B cell (primary cell): ENCODE data around the gene LENG8. TPM values are rescaled to one million over a fixed set of nuclear protein-coding genes. Genes with fewer than 3 reads are reported as not detected.
A peak's percentile ranks its signal among the peaks of the same experiment; 100 is the strongest.

Experiments used
- ATAC-seq: fragments of 200-7000 bp; cut with Tn5 transposase; one replicate; pipeline ENCODE4 v1.10.0; 2021; ENCODE audit warnings: low read depth, mild to moderate bottlenecking, moderate number of reproducible peaks, moderate library complexity
- CTCF ChIA-PET: fragments of 350-600 bp; sonication (Branson Sonifier 250); formaldehyde crosslinking; loops from one replicate; lab custom pipeline; 2021; ENCODE audit warnings: antibody characterized with exemption, inconsistent platforms; lab: Charles Lee
- POLR2A ChIA-PET: fragments of 350-600 bp; sonication (Branson Sonifier 250); formaldehyde crosslinking; loops from one replicate; lab custom pipeline; 2021; ENCODE audit warnings: antibody characterized with exemption; lab: Charles Lee
- DNase-seq: peaks from one replicate; pipeline ENCODE4 v3.0.0; 2013
- H2AFZ ChIP-seq: 2 replicates; pipeline ENCODE4 v1.6.1; 2012; ENCODE audit warnings: mild to moderate bottlenecking, low read depth, low read length; ENCODE audit not compliant: insufficient read depth, poor library complexity, severe bottlenecking
- H3K27ac ChIP-seq, 2 donors: 1 replicate in 1 of 2; 2 replicates in 1 of 2; pipeline ENCODE4 v1.5.1; 2012 to 2013; ENCODE audit warnings: low read length in 2 of 2, mild to moderate bottlenecking in 2 of 2, moderate library complexity in 1 of 2
- H3K27me3 ChIP-seq, 4 experiments: fragments of 200-600 bp in 1 of 4; sonication (generic) in 1 of 4; replicated peaks in 1 of 4; 1 replicate in 2 of 4; 2 replicates in 2 of 4; pipeline versions ENCODE4 v1.6.1 to v1.7.0; 2013 to 2016; ENCODE audit warnings: low read length in 3 of 4, mild to moderate bottlenecking in 2 of 4, mixed read lengths in 1 of 4, moderate library complexity in 1 of 4; ENCODE audit not compliant: insufficient read depth in 4 of 4, control insufficient read depth in 3 of 4; ENCODE audit errors: control extremely low read depth in 1 of 4
- H3K36me3 ChIP-seq, 2 experiments: replicated peaks in 1 of 2; 1 replicate in 1 of 2; 2 replicates in 1 of 2; pipeline versions ENCODE4 v1.6.1 to v1.7.1; 2013; ENCODE audit warnings: low read length in 1 of 2; ENCODE audit not compliant: insufficient read depth in 2 of 2, control insufficient read depth in 1 of 2; ENCODE audit errors: control extremely low read depth in 1 of 2, extremely low read depth in 1 of 2
- H3K4me1 ChIP-seq, 2 donors: fragments of 200-600 bp in 1 of 2; sonication (generic) in 1 of 2; 1 replicate in 1 of 2; 2 replicates in 1 of 2; pipeline versions ENCODE4 v1.5.1 to v1.6.1; 2013 to 2017; ENCODE audit warnings: low read length in 2 of 2; ENCODE audit not compliant: control insufficient read depth in 2 of 2, insufficient read depth in 2 of 2
- H3K4me2 ChIP-seq: replicated peaks from 2 replicates; pipeline ENCODE3; 2012; ENCODE audit warnings: mild to moderate bottlenecking, low read depth, low read length; ENCODE audit not compliant: poor library complexity, severe bottlenecking
- H3K4me3 ChIP-seq, 5 experiments: fragments of 200-600 bp in 1 of 5; sonication (generic) in 1 of 5; 1 replicate in 3 of 5; 2 replicates in 2 of 5; pipeline versions ENCODE4 v1.5.1 to v1.7.0; 2011 to 2016; ENCODE audit warnings: low read length in 4 of 5, mild to moderate bottlenecking in 4 of 5, low read depth in 2 of 5, control low read depth in 1 of 5, moderate library complexity in 1 of 5; ENCODE audit not compliant: insufficient read depth in 1 of 5; ENCODE audit errors: control extremely low read depth in 1 of 5, extremely low read depth in 1 of 5
- H3K79me2 ChIP-seq: fragments of 200-600 bp; sonication (generic); one replicate; pipeline ENCODE4 v1.6.0; 2016; ENCODE audit warnings: low read length; ENCODE audit not compliant: control insufficient read depth, insufficient read depth
- H3K9ac ChIP-seq: fragments of 200-600 bp; sonication (generic); 2 replicates; pipeline ENCODE4 v1.6.1; 2017; ENCODE audit warnings: mild to moderate bottlenecking, low read length, moderate library complexity
- H3K9me3 ChIP-seq, 3 donors: one replicate each; pipeline versions ENCODE4 v1.6.1 to v1.7.1; 2013; ENCODE audit warnings: low read length in 2 of 3; ENCODE audit not compliant: control insufficient read depth in 2 of 3, insufficient read depth in 1 of 3; ENCODE audit errors: control extremely low read depth in 1 of 3
- H4K20me1 ChIP-seq: 2 replicates; pipeline ENCODE4 v1.6.0; 2012; ENCODE audit warnings: mild to moderate bottlenecking, low read length; ENCODE audit not compliant: insufficient read depth, control insufficient read depth, poor library complexity, severe bottlenecking
- H3K27ac Mint-ChIP-seq: one replicate; pipeline ENCODE4 v1.8.0; 2021; ENCODE audit warnings: mixed read lengths
- H3K27me3 Mint-ChIP-seq: one replicate; pipeline ENCODE4 v1.8.0; 2021; ENCODE audit warnings: mixed read lengths
- H3K4me1 Mint-ChIP-seq: one replicate; pipeline ENCODE4 v1.8.0; 2021; ENCODE audit warnings: mixed read lengths
- H3K4me3 Mint-ChIP-seq: one replicate; pipeline ENCODE4 v1.8.0; 2021; ENCODE audit warnings: mixed read lengths
- H3K9me3 Mint-ChIP-seq: one replicate; pipeline ENCODE4 v1.8.0; 2022; ENCODE audit warnings: mixed read lengths; ENCODE audit not compliant: insufficient read depth
- EZH2 ChIP-seq: IDR thresholded peaks from 2 replicates; pipeline ENCODE4 v1.6.1; 2012; ENCODE audit warnings: borderline replicate concordance, low read depth, mild to moderate bottlenecking, moderate library complexity, low read length; ENCODE audit not compliant: insufficient read depth, poor library complexity, severe bottlenecking
- WGBS: methylation state at CpG from one replicate; pipeline ENCODE4 v1.1.5; 2013; ENCODE audit warnings: missing lambda C conversion rate; ENCODE audit not compliant: insufficient coverage; 5-methylcytosine and 5-hydroxymethylcytosine counted together
- intact Hi-C: fragments of 100-400 bp; cut with micrococcal nuclease; formaldehyde crosslinking; loops from one replicate; pipeline ENCODE4 v1.10.0; 2022
- polyA plus RNA-seq: library from polyadenylated mRNA; depleted of rRNA; stranded (reverse); fragments of >200 nt; gene quantifications from 2 replicates; pipeline ENCODE4 v1.2.3, GENCODE V29; 2012
- total RNA-seq, 2 donors: library from RNA; stranded (reverse); fragments of 120-200 nt in 1 of 2; gene quantifications; 1 replicate in 1 of 2; 2 replicates in 1 of 2; pipeline versions ENCODE4 v1.2.3 to v1.2.4, GENCODE V29; 2013 to 2022
- TF ChIP-seq, protein P1 (sequence below): fragments of 200-600 bp; IDR thresholded peaks from one replicate; pipeline ENCODE4 v1.8.0; 2022; ENCODE audit warnings: antibody characterized with exemption, mild to moderate bottlenecking

Gene LENG8
- total and polyA plus RNA-seq, 2 donors (not counting 1 experiment from before 2014, with no cell fraction given): 687 to 753 TPM

DNA sequence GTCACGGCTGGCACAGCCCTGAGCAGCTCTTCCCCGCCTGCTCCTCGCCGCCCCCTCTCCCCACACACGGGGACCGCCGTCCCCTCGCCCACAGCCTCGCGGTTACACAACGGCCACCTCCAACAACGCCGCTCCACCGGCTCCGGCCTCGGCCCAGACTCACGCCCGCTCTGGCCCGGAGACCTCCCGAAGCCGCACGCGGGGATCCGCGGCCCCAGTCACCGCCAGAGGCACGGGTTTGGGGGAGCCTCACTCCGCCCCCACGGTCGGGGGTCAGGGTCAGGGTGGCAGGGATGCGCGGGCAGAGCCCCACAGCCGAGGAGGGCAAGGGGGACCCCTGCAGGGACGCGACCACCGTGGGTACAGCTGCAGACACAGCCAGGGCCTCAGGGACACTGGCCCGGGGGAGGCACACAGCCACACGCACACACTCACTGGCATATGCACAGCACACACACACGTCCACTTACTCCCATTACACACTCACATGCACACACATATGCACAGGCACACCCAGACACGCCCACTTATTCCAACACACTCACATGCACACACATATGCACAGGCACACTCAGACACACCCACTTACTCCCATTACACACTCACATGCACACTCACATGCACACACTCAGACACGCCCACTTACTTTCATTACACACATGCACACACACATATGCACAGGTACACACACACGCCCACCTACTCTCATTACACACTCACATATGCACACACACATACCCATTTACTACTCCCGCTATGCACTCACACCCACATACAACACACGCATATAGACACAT lies 32.1 kb upstream of the LENG8 start:
- no peak overlapping the region for H3K9ac ChIP-seq
- WGBS: 58% methylated on average over 43 of the region's 44 CpGs
- Mint-ChIP-seq H3K27ac (no peak overlapping the region), H3K4me1 (peaks cover 12% of the 10 kb centered on the region), H3K27me3 (peaks cover 50% of the 10 kb centered on the region), H3K9me3 (no peaks in the 10 kb centered on the region), H3K4me3 (no peak overlapping the region)
- no peak overlapping the region for H3K4me3 ChIP-seq
- peaks cover 14 to 33% of the 10 kb centered on the region in 2 donors for H3K4me1 ChIP-seq
- no peak overlapping the region for H3K27ac ChIP-seq
- no peaks in the 10 kb centered on the region for H3K79me2 ChIP-seq
- H3K27me3 ChIP-seq: peaks cover 0 to 62% (median 31%) of the 10 kb centered on the region in 4 experiments
- no peaks in the 10 kb centered on the region for H4K20me1 ChIP-seq
- intact Hi-C loops: no loop called here
- no peaks in the 10 kb centered on the region for H3K36me3 ChIP-seq
- ChIA-PET POLR2A (interaction anchor here (0.7 kb wide), 1 partner anchor 863 kb away, joined by 4 read pairs; the partner anchor contains the start of gene HSPBP1), CTCF (interaction anchor here (0.8 to 1.3 kb wide), 3 partner anchors 28 to 64 kb away, joined by 3 read pairs; partner anchors contain the start of gene LENG8)
- H3K9me3 ChIP-seq: peaks cover 0 to 16% (median 0%) of the 10 kb centered on the region in 3 donors
- no peak for ATAC-seq
- H2AFZ ChIP-seq: no peak overlapping the region
- no peak for TF ChIP-seq EZH2
- TF ChIP-seq, protein P1, sequence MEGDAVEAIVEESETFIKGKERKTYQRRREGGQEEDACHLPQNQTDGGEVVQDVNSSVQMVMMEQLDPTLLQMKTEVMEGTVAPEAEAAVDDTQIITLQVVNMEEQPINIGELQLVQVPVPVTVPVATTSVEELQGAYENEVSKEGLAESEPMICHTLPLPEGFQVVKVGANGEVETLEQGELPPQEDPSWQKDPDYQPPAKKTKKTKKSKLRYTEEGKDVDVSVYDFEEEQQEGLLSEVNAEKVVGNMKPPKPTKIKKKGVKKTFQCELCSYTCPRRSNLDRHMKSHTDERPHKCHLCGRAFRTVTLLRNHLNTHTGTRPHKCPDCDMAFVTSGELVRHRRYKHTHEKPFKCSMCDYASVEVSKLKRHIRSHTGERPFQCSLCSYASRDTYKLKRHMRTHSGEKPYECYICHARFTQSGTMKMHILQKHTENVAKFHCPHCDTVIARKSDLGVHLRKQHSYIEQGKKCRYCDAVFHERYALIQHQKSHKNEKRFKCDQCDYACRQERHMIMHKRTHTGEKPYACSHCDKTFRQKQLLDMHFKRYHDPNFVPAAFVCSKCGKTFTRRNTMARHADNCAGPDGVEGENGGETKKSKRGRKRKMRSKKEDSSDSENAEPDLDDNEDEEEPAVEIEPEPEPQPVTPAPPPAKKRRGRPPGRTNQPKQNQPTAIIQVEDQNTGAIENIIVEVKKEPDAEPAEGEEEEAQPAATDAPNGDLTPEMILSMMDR: no peak
- DNase-seq: peak; percentile 18
- no peak overlapping the region for H3K4me2 ChIP-seq
